Smooth muscle cell of the brain vasculature (primary cell): Measurements from ENCODE around the gene KHNYN.
"Not testable (repeated sequence)": the region's sequence is repeated elsewhere in the genome, so short reads cannot be mapped to it uniquely, and the experiment has no call there.

Source experiments
- DNase-seq: peaks from one replicate; pipeline ENCODE4 v3.0.0-alpha.2; 2012; ENCODE audit warnings: low read depth, low spot score

The KHNYN gene

DNA sequence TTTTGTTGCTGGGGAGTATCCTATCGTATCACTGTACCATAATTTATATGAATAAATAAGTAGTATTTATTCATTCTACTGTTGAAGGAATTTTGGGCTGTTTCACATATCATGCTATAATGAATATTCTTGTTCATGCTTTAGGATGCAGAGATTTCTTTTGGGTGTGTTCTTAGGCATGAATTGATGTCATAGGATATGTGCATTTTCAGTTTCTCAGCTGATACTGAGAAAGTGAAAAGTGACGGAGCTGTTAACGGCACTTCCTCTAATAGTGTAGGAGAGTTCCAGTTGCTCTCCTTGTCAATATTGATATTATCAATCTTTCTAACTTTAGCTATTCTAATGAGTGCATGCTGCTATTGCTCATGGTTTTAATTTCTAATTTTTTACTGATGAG, 36.1 kb downstream of the KHNYN start:
- no peak for DNase-seq

DNA sequence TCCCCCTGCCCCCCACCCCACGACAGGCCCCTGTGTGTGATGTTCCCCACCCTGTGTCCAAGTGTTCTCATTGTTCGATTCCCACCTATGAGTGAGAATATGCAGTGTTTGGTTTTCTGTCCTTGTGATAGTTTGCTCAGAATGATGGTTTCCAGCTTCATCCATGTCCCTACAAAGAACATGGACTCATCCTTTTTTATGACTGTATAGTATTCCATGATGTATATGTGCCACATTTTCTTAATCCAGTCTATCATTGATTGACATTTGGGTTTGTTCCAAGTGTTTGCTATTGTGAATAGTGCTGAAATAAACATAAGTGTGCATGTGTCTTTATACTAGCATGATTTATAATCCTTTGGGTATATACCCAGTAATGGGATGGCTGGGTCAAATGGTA, 40.7 kb downstream of the KHNYN start:
- not testable (repeated sequence) for DNase-seq

GRCh38 chr14:24473211-24473610, 43.5 kb downstream of the KHNYN start:
- DNase-seq: no peak

- DNase-seq: no peak
These were observed 45.5 kb downstream of the KHNYN start for GRCh38 chr14:24475261-24475660.

DNA sequence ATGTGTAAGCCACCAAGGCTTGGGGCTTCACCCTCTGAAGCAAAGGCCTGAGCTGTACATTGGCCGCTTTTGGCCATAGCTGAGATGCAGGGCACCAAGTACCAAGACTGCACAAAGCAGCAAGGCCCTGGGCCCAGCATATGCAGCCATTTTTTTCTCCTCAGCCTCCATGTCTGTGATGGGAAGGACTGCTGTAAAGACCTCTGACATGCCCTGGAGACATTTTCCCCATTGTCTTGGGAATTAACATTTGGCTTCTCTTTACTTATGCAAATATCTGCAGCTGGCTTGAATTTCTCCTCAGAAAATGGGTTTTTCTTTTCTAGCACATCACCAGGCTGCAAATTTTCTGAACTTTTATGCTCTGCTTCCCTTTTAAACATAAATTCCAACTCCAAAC, 50.2 kb downstream of the KHNYN start:
- DNase-seq: not testable (repeated sequence)

GRCh38 chr14:24481622-24482324, 52.0 kb downstream of the KHNYN start:
- no peak for DNase-seq

DNA sequence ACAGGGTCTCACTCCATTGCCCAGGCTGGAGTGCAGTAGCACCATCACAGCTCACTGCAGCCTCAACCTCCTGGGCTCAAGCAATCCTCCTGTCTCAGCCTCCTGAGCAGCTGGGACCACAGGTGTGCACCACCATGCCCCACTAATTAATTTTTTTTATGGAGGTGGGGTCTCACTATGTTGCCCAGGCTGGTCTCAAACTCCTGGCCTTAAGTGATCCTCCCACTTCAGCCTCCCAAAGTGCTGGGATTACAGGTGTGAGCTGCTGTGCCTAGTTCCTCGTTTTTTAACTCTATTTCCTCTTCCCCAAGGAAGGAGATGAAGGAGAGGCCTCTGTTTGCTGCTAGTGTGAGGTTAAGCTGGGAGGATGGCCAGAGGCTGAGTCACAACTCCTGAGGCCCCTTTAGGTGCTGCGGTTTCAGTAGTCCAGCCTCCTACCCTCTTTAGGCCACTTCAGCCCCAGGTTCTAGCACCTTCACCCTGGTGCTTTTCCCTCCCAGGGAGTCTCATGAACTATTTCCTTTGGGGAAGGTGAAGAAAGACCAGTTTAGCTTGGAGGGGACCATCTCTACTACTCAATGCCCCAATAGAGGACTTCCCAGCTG, 53.0 kb downstream of the KHNYN start:
- not testable (repeated sequence) for DNase-seq

GRCh38 chr14:24483604-24484252, 54.0 kb downstream of the KHNYN start:
- no peak for DNase-seq
